Activated B cell treated with CpG ODN at 0.5 μM for 24 hours (primary cell): Measurements from ENCODE around the gene PSMA4. TPM values are rescaled to one million over a fixed set of nuclear protein-coding genes. Genes with fewer than 3 reads are reported as not detected.

Experiments
- ATAC-seq: fragments of 200-7000 bp; cut with Tn5 transposase; one replicate; pipeline ENCODE4 v1.10.0; 2021; ENCODE audit warnings: low read depth, mild to moderate bottlenecking, moderate library complexity
- CTCF ChIA-PET: fragments of 350-600 bp; sonication (Branson Sonifier 250); formaldehyde crosslinking; loops from one replicate; lab custom pipeline; 2021; ENCODE audit warnings: antibody characterized with exemption; lab: Charles Lee
- POLR2A ChIA-PET: fragments of 350-600 bp; sonication (Branson Sonifier 250); formaldehyde crosslinking; loops from one replicate; lab custom pipeline; 2021; ENCODE audit warnings: antibody characterized with exemption; lab: Charles Lee
- DNase-seq: peaks from one replicate; pipeline ENCODE4 v3.0.0; 2022
- H3K27ac Mint-ChIP-seq: one replicate; pipeline ENCODE4 v1.8.0; 2020; ENCODE audit warnings: mixed read lengths
- H3K27me3 Mint-ChIP-seq: one replicate; pipeline ENCODE4 v1.8.0; 2021; ENCODE audit warnings: mixed read lengths
- H3K36me3 Mint-ChIP-seq: one replicate; pipeline ENCODE4 v1.8.0; 2021; ENCODE audit warnings: low read depth, mixed read lengths
- H3K4me1 Mint-ChIP-seq: one replicate; pipeline ENCODE4 v1.8.0; 2021; ENCODE audit warnings: mixed read lengths
- H3K4me3 Mint-ChIP-seq: one replicate; pipeline ENCODE4 v1.8.0; 2020; ENCODE audit warnings: mild to moderate bottlenecking, mixed read lengths
- H3K9me3 Mint-ChIP-seq: one replicate; pipeline ENCODE4 v1.8.0; 2020; ENCODE audit warnings: mixed read lengths
- CTCF ChIP-seq: fragments of 200-600 bp; IDR thresholded peaks from one replicate; pipeline ENCODE4 v1.8.0; 2022; ENCODE audit warnings: antibody characterized with exemption, mild to moderate bottlenecking
- intact Hi-C: fragments of 100-400 bp; cut with micrococcal nuclease; formaldehyde crosslinking; loops from one replicate; pipeline ENCODE4 v1.15.1; 2024
- total RNA-seq: library from RNA; stranded (reverse); gene quantifications from 2 replicates; pipeline ENCODE4 v1.2.3, GENCODE V29; 2022

PSMA4 gene
- total RNA-seq, 1 donor from 2014 or later = 178 TPM

GRCh38 chr15:78561490-78561889, 21.2 kb downstream of the PSMA4 start:
- peaks cover 20% of the 10 kb centered on the region for H3K4me1 Mint-ChIP-seq
- CTCF ChIA-PET = no interaction called here

GRCh38 chr15:78563092-78563491, 22.8 kb downstream of the PSMA4 start:
- intact Hi-C loops = no loop called here
- CTCF ChIA-PET = no interaction called here
- no peak for ATAC-seq
- DNase-seq = no peak
- Mint-ChIP-seq H3K27ac (no peak overlapping the region), H3K36me3 (no peaks in the 10 kb centered on the region), H3K4me1 (peaks cover 21% of the 10 kb centered on the region), H3K4me3 (no peak overlapping the region), H3K27me3 (peaks cover 3% of the 10 kb centered on the region), H3K9me3 (no peaks in the 10 kb centered on the region)
- POLR2A ChIA-PET = interaction anchor here (0.7 kb wide), 1 partner anchor 94 kb away, joined by 3 read pairs; no protein-coding TSS in a partner anchor
- TF ChIP-seq CTCF = no peak

More at GRCh38 chr15:78561490-78561889, 21.2 kb downstream of the PSMA4 start:
- Mint-ChIP-seq H3K9me3 (no peaks in the 10 kb centered on the region), H3K4me3 (no peak overlapping the region), H3K27me3 (peaks cover 2% of the 10 kb centered on the region), H3K27ac (no peak overlapping the region), H3K36me3 (no peaks in the 10 kb centered on the region)
- DNase-seq (no peak), ATAC-seq (no peak)
- intact Hi-C loops = no loop called here
- TF ChIP-seq CTCF = no peak
- POLR2A ChIA-PET = interaction anchor here (0.7 kb wide), 1 partner anchor 12 kb away, joined by 3 read pairs; no protein-coding TSS in a partner anchor

- CTCF ChIA-PET = interaction anchor here (2.0 kb wide), 1 partner anchor 24 kb away, joined by 6 read pairs; the partner anchor contains the start of gene PSMA4
Measured at GRCh38 chr15:78564743-78565096, 24.5 kb downstream of the PSMA4 start.

GRCh38 chr15:78565097-78565950, 25.1 kb downstream of the PSMA4 start, which contains the start of gene CHRNA5:
Gene CHRNA5, plus strand, starts transcription at chr15:78565520. Its CDS starts 200 bp downstream, at chr15:78565720.
- Mint-ChIP-seq H3K9me3 (no peaks in the 10 kb centered on the region), H3K4me1 (peaks cover 21% of the 10 kb centered on the region), H3K27me3 (peaks cover 3% of the 10 kb centered on the region), H3K4me3 (peak within 1 kb of the TSS; percentile 86), H3K27ac (peak within 1 kb of the TSS; percentile 67), H3K36me3 (no peaks in the 10 kb centered on the region)
- TF ChIP-seq CTCF = no peak
- ATAC-seq (peak; percentile 93), DNase-seq (peak; percentile 80)
- intact Hi-C loops = loop anchor here (1.0 kb wide), 2 partner anchors 25 to 127 kb away; partner anchors contain the start of genes IREB2 and PSMA4
- CTCF ChIA-PET = interaction anchor here (2.0 kb wide), 1 partner anchor 25 kb away, joined by 6 read pairs; the partner anchor contains the start of gene PSMA4
- POLR2A ChIA-PET = interaction anchor here (0.6 to 2.7 kb wide), 6 partner anchors 15 to 128 kb away, joined by 4 to 57 read pairs (median 4); partner anchors contain the start of genes IREB2 and PSMA4

More at GRCh38 chr15:78564743-78565096, 24.5 kb downstream of the PSMA4 start:
- peaks cover 3% of the 10 kb centered on the region for H3K27me3 Mint-ChIP-seq
- ATAC-seq (no peak), DNase-seq (peak; percentile 21)
- POLR2A ChIA-PET = interaction anchor here (0.6 to 2.7 kb wide), 3 partner anchors 16 to 127 kb away, joined by 4 to 57 read pairs (median 11); partner anchors contain the start of genes IREB2 and PSMA4
- intact Hi-C loops = loop anchor here (1.0 kb wide), 2 partner anchors 24 to 126 kb away; partner anchors contain the start of genes IREB2 and PSMA4
- no peak for TF ChIP-seq CTCF
- H3K9me3 Mint-ChIP-seq = no peaks in the 10 kb centered on the region
- peaks cover 21% of the 10 kb centered on the region for H3K4me1 Mint-ChIP-seq
- no peaks in the 10 kb centered on the region for H3K36me3 Mint-ChIP-seq
- H3K4me3 Mint-ChIP-seq = peak overlapping the region; percentile 86
- peak overlapping the region; percentile 67 for H3K27ac Mint-ChIP-seq
